Suprapubic skin (tissue), 3 donors: Measurements from ENCODE around the gene HNRNPC.

Experiments
- CTCF ChIP-seq, 2 donors: fragments of 200-600 bp in 1 of 2; fragments of 450-650 bp in 1 of 2; sonication (generic) in 1 of 2; IDR thresholded peaks; one replicate each; pipeline ENCODE4 v1.5.1; 2016 to 2019; ENCODE audit warnings: antibody characterized with exemption in 2 of 2, mild to moderate bottlenecking in 1 of 2, moderate library complexity in 1 of 2
- POLR2A ChIP-seq, 2 donors: fragments of 450-650 bp; IDR thresholded peaks; one replicate each; pipeline ENCODE4 v1.6.1; 2017; ENCODE audit warnings: antibody characterized with exemption in 2 of 2, mild to moderate bottlenecking in 2 of 2, moderate library complexity in 2 of 2

GRCh38 chr14:21169573-21169972, 99.7 kb downstream of the HNRNPC start:
- TF ChIP-seq CTCF (IDR thresholded peaks at IDR 0.05) (no peak), POLR2A (IDR thresholded peaks at IDR 0.05) (no peak)
